ENCODE results near the gene VSX1. TPM values are rescaled to one million over a fixed set of nuclear protein-coding genes. Genes with fewer than 3 reads are reported as not detected.

The VSX1 gene
- polyA plus RNA-seq, 5 donors = not detected

- no peak for DNase-seq
These were observed 41.5 kb downstream of the VSX1 start for GRCh38 chr20:25040438-25040831.

- peak in 1 of 2 donors; percentile 55 for DNase-seq
These were observed 42.1 kb downstream of the VSX1 start for GRCh38 chr20:25039697-25040437.

- DNase-seq = no peak
These were observed 43.3 kb downstream of the VSX1 start for GRCh38 chr20:25038591-25039015.

- DNase-seq = no peak
These were observed 43.9 kb downstream of the VSX1 start for GRCh38 chr20:25038103-25038410.

- no peak for DNase-seq
These were observed 44.4 kb downstream of the VSX1 start for GRCh38 chr20:25037288-25038102.

- DNase-seq = no peak
These were observed 45.5 kb downstream of the VSX1 start for GRCh38 chr20:25036331-25036936.

GRCh38 chr20:25035921-25036320 lies 46.0 kb downstream of the VSX1 start:
- no peak for DNase-seq

- no peak for DNase-seq
These were observed 48.0 kb downstream of the VSX1 start for GRCh38 chr20:25033924-25034300.

- DNase-seq = no peak
These were observed 48.5 kb downstream of the VSX1 start for GRCh38 chr20:25033265-25033923.

GRCh38 chr20:25032478-25033264 lies 49.3 kb downstream of the VSX1 start:
- no peak for DNase-seq

- no peak for DNase-seq
These were observed 49.9 kb downstream of the VSX1 start for GRCh38 chr20:25032065-25032477.

GRCh38 chr20:25031241-25031640 lies 50.7 kb downstream of the VSX1 start:
- no peak for DNase-seq

- DNase-seq = no peak
These were observed 51.2 kb downstream of the VSX1 start for GRCh38 chr20:25030649-25031207.

GRCh38 chr20:25030007-25030648 lies 51.8 kb downstream of the VSX1 start:
- no peak for DNase-seq

- no peak for DNase-seq
These were observed 55.8 kb downstream of the VSX1 start for GRCh38 chr20:25025986-25026605.

Other genes with a start within 250 kb of the VSX1 start
- gene CST7, start 132.9 kb downstream of the VSX1 start, polyA plus RNA-seq (ENCODE audit: insufficient read depth in 1 of 5, insufficient read length in 5 of 5, low replicate concordance in 1 of 5) = 1 to 10 TPM; 1.3 to 1.9 (median 1.4) TPM
- gene APMAP, start 89.4 kb downstream of the VSX1 start, polyA plus RNA-seq (ENCODE audit: insufficient read depth in 1 of 5, insufficient read length in 5 of 5, low replicate concordance in 1 of 5) = 10 to 100 TPM; 83.1 to 92.6 (median 84.3) TPM
- 10 to 100 TPM; 36.0 to 45.9 (median 39.1) TPM for gene ACSS1, start 24.0 kb downstream of the VSX1 start, polyA plus RNA-seq (ENCODE audit: insufficient read depth in 1 of 5, insufficient read length in 5 of 5, low replicate concordance in 1 of 5)
- gene ENTPD6, start 113.6 kb upstream of the VSX1 start, polyA plus RNA-seq (ENCODE audit: insufficient read depth in 1 of 5, insufficient read length in 5 of 5, low replicate concordance in 1 of 5) = 10 to 100 TPM; 41.5 to 57.3 (median 43.3) TPM
- gene PYGB, start 165.9 kb upstream of the VSX1 start, polyA plus RNA-seq (ENCODE audit: insufficient read depth in 1 of 5, insufficient read length in 5 of 5, low replicate concordance in 1 of 5) = 10 to 100 TPM; 33.7 to 55.9 (median 39.6) TPM

All from right lung (tissue), 5 donors.